ENCODE measurements around the gene SGCA.

GRCh38 chr17:50205963-50206505 is 40.2 kb downstream of the SGCA start:
- TF ChIP-seq CTCF (conservative IDR thresholded peaks at IDR 0.05; ENCODE audit: low read length) (no peak), EZH2phosphoT487 (IDR thresholded peaks at IDR 0.05; ENCODE audit: borderline replicate concordance, low read depth, low read length) (no peak)
